GM18951 (cell line): Measurements from ENCODE around the gene PIK3R2.

Experiments
- POLR2A ChIP-seq: IDR thresholded peaks from 4 replicates; pipeline ENCODE4 v1.6.1; 2011; ENCODE audit warnings: mild to moderate bottlenecking; ENCODE audit not compliant: insufficient read length, insufficient read depth; ENCODE audit errors: extremely low read depth
- in situ Hi-C: fragments of 300-500 bp; cut with MboI; formaldehyde crosslinking; loops from one replicate; pipeline ENCODE4 v1.12.0; 2022; ENCODE audit warnings: low sequenced_read_pairs, mixed read lengths, inconsistent platforms; ENCODE audit not compliant: unreplicated experiment

PIK3R2 gene

GRCh38 chr19:18176367-18177310 is 23.7 kb downstream of the PIK3R2 start:
- no peak for TF ChIP-seq POLR2A
- in situ Hi-C loops = no loop called here

DNA sequence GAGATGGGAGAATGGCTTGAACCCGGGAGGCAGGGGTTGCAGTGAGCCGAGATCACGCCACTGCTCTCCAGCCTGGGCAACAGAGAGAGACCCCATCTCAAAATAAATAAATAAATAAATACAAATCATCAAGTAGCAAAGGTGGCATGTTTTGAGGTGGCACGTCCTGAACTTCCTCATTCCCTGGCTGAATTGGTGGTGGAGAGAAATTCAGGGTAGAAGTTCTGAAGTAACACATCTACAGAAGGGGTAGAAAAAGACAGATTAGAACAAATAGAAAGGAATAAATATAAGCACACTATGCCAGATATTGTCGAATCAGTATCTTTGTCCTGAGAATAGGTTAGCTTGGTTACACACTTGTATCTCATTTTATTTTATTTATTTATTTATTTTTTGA is 27.0 kb downstream of the PIK3R2 start:
- in situ Hi-C loops = no loop called here

DNA sequence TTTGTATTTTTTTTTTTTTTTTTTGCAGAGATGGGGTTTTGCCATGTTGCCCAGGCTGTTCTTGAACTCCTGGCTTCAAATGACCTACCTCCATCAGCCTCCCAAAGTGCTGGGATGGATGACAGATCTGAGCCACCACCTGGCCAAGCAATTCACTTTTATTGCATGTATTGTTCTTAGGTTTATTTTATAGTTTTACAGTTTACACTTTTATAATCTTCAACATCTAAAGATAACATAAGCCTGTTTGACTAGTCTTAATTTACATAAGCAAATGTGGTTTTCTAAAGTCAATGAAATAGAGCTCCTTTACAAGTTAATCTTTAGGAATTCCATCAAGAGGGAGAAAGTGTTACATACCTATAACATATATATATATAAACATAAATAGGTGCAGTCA is 30.6 kb downstream of the PIK3R2 start:
- TF ChIP-seq POLR2A = no peak
- in situ Hi-C loops = no loop called here

More for the DNA sequence above, 27.0 kb downstream of the PIK3R2 start:
- no peak for TF ChIP-seq POLR2A

GRCh38 chr19:18185538-18185937 is 32.6 kb downstream of the PIK3R2 start:
- in situ Hi-C loops = no loop called here
- no peak for TF ChIP-seq POLR2A

DNA sequence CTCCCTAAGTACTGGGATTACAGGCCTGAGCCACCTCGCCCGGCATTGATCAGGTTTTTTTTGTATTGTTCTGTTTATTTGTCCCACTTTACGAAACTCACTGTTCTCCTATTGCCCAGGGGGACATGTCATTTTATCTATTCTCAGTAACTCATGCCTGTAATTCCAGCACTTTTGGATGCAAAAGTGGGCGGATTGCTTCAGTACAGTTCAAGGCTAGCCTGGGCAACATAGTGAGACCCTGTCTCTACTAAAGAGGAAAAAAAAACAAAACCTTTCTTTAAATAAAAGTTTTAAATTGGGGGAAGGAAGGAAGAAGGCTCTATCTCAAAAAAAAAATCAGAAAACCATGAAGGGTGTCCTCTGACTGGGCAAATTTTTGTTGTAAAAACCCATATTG is 37.3 kb downstream of the PIK3R2 start:
- in situ Hi-C loops = no loop called here
- no peak for TF ChIP-seq POLR2A

GRCh38 chr19:18191640-18192062 is 38.7 kb downstream of the PIK3R2 start:
- no peak for TF ChIP-seq POLR2A
- in situ Hi-C loops = no loop called here

DNA sequence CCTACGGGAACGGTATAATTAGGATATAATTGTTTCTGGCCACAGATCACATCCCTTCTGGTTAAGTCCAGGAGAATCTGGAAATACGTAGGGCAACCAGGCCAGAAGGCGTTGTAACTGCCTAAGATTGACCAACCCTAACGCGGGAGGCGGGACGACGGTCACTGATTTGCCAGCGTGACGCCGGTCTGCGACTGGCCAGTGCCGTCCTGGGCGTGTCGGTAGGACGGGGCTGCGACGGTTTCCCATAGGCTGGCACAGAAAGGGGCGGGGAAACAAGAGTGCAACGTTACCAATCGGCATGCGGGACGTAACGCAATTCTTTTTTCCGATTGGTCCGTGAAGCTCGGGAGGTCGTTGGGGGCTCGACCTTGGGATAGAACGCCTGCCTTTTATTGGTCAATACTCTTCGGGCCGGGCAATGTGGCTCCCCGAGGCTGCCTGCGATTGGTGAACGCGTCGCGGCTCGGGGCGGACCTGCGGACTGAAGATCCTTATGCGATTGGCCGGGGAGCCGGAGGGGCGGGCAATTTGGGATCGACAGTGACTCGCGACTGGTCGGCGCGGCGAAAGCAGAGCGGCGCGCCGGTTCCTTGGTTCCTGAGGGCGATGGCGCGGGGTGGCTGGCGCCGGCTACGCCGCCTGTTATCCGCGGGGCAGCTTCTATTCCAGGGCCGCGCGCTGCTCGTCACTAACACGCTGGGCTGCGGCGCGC is 39.9 kb downstream of the PIK3R2 start, which contains the start of gene MPV17L2:
TSS of gene MPV17L2 (plus strand) at position 546 of the 715 bp plus-strand sequence. CDS start at position 610, 64 bp downstream.
- in situ Hi-C loops = no loop called here

GRCh38 chr19:18193388-18194180 is 40.6 kb downstream of the PIK3R2 start:
- TF ChIP-seq POLR2A = no peak
- in situ Hi-C loops = no loop called here

More for the DNA sequence above, 39.9 kb downstream of the PIK3R2 start, which contains the start of gene MPV17L2:
- peak; percentile 87 for TF ChIP-seq POLR2A

- in situ Hi-C loops = no loop called here
- no peak for TF ChIP-seq POLR2A
Measured at GRCh38 chr19:18194181-18194530, 41.2 kb downstream of the PIK3R2 start.

- no peak for TF ChIP-seq POLR2A
- in situ Hi-C loops = no loop called here
Measured at GRCh38 chr19:18194554-18195238, 41.7 kb downstream of the PIK3R2 start.

DNA sequence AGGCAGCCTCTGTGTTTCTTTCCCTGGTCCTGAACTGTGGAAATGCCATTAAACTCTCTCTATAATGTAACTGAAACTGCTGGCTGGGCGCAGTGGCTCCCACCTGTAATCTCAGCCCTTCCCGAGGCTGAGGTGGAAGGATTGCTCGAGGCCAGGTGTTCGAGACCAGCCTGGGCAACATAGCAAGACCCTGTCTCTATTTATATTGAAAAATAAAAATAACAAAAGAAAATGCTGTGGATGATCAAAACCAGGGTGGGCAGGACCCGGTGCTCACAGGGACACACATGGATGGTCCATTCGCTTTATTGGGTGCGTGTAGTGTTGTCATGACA is 43.5 kb downstream of the PIK3R2 start:
- in situ Hi-C loops = no loop called here
- TF ChIP-seq POLR2A = no peak

DNA sequence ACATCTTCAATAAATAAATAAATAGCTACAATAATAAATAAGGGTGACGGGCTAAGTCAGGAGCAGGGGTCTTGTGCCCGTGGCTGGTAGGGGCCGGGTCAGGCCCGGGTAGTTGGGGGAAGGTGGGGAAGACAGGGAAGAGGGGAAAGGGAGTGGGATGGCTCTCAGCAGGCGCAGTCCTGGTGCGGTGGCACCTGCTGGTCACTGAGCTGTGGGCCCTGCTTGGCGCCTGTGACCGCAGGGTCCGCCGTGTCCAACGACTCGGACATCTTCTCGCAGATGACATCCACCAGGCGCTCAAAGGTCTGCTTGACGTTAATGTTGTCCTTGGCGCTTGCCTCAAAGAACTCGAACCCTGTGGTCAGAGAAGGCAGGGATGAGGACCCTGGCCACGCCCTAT is 44.3 kb downstream of the PIK3R2 start:
- in situ Hi-C loops = no loop called here
- TF ChIP-seq POLR2A = no peak
